Measurements from ENCODE around the gene COL3A1.

COL3A1 gene

DNA sequence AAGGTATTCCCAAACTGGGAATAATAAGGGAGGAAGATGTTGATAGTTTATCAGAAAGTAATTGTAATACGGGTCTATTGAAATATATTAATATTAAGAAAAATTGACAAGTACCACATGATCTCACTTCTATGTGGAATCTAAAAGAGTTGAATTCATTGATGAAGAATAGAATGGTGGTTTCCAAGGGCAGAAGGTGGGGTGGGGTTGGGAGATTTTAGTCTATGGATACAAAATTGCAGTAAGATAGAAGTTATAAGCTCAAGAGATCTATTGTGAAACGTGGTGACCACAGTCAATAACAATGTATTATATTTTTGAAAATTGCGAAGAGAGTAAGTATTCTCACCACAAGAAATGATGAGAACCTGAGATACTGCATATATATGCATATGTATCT lies 38.9 kb downstream of the COL3A1 start:
- TF ChIP-seq, protein P1, sequence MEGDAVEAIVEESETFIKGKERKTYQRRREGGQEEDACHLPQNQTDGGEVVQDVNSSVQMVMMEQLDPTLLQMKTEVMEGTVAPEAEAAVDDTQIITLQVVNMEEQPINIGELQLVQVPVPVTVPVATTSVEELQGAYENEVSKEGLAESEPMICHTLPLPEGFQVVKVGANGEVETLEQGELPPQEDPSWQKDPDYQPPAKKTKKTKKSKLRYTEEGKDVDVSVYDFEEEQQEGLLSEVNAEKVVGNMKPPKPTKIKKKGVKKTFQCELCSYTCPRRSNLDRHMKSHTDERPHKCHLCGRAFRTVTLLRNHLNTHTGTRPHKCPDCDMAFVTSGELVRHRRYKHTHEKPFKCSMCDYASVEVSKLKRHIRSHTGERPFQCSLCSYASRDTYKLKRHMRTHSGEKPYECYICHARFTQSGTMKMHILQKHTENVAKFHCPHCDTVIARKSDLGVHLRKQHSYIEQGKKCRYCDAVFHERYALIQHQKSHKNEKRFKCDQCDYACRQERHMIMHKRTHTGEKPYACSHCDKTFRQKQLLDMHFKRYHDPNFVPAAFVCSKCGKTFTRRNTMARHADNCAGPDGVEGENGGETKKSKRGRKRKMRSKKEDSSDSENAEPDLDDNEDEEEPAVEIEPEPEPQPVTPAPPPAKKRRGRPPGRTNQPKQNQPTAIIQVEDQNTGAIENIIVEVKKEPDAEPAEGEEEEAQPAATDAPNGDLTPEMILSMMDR (IDR thresholded peaks at IDR 0.05; ENCODE audit: low read depth, low read length, missing control alignments): no peak

DNA sequence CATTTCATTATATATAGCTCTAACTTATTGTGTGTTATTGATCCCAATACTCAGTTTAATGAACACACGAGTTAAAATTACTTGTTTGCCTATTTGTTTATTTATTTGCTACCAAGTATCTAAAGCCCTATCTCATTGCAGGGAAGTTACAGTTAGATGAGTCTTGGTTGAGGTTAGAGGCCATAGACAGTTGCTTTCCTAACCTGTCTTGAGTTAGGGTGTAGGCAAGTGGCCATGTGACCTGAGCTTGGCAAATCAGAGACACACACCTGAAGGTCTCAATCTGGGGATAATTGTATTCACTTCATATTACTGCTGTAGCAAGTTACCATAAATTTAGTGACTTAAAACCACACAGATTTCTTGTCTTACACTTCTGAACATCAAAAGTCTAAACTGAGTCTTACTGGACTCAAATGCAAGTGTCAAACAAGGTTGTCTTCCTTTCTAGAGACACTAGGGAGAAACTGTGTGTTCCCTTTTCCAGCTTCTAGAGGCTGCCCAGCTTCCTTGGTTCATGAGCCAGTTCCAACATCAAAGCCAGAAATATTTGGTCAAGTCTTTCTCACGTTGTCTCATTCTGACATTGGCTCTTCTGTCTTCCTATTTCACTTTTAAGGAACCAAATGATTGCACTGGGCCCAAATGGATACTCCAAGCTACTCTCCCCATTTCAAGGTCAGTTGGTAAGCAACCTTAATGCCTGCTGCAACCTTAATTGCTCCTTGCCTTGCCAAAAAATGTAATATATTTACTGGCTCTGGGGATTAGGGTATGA lies 39.7 kb downstream of the COL3A1 start:
- no peak overlapping the region for H3K4me3 ChIP-seq (replicated peaks; ENCODE audit: low read depth, low read length)
- no peak for DNase-seq (ENCODE audit: extremely low read depth, low read depth)
- TF ChIP-seq, protein P1 (IDR thresholded peaks at IDR 0.05; ENCODE audit: low read depth, low read length, missing control alignments): no peak

More for the DNA sequence above, 38.9 kb downstream of the COL3A1 start:
- no peak overlapping the region for H3K4me3 ChIP-seq (replicated peaks; ENCODE audit: low read depth, low read length)
- no peak for DNase-seq (ENCODE audit: extremely low read depth, low read depth)

DNA sequence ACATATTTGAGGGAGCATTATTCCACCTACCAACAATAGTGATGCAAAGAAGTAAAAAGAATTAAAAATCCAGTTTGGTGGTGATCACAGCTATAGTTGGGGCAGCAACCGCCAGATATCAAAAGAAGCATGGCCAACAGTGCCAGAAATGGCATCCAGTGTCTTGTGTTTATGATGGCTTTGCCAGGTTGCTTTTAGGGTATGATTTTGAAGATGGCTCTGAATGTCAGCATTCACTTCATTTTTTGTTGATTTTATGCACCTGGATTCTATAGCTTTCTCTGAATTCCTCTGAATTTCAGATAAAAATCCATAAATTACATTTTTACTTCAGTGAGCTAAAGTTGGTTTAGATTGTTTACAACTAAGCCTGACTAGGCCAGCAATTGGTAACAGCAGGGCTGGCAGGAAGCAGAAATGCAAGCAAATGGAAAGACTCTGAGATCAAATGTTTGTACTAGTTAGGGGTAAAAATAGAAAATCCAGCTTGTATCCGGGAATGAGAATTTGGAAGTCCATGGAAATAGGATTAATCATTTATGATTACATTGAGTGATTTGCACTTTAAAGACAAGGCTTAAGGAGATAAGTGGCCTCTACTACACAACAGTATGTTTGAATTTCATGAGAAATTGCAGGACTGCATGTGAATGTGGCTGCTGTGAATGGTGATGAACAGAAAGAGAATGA lies 40.4 kb downstream of the COL3A1 start:
- peak; percentile 15 for DNase-seq (ENCODE audit: extremely low read depth, low read depth)
- TF ChIP-seq, protein P1 (IDR thresholded peaks at IDR 0.05; ENCODE audit: low read depth, low read length, missing control alignments): no peak
- no peak overlapping the region for H3K4me3 ChIP-seq (replicated peaks; ENCODE audit: low read depth, low read length)

DNA sequence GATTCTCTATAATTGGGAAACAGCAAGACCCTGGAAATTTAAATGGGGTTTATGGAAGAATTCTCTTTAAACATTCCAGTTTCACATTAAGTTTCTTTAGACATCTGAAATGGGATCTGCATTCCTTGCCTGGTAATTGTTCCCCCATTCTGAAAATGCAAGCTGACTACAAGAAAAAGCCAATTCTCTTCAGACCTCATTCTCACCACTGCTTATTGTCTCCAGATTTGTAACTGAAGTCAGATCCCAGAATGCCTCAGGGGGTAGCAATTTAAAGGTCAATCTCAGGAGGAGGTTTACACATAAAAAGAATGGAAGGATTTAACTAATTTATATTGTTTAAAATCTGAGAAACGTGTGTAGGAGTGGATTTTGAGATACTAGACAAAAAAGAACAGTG lies 41.2 kb downstream of the COL3A1 start:
- H3K4me3 ChIP-seq (replicated peaks; ENCODE audit: low read depth, low read length): no peak overlapping the region
- TF ChIP-seq, protein P1 (IDR thresholded peaks at IDR 0.05; ENCODE audit: low read depth, low read length, missing control alignments): no peak

DNA sequence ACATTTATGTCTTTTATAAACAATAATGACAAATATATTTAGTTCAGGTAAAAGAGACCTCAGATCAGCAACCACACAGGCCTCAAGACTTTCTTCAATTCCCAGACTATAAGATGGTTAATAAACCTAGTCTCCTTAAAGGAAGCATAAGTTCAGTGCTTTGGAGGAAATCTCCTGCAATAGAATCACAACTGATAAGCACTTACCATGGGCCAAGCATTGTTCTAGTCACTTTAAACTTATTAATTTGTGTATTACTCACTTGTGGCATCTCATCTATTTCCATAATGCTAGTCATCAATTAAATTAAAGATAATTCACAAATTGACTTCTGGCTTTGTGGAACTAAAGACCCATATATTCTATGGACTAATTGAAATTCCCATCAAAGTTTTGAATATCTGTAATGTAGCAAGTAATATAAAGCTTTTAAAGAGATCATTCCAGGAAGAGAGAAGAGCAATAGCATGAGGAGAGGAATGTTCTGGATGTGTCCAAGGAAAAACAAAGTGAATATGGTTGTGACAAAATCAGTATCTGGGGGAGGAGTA lies 42.2 kb downstream of the COL3A1 start:
- H3K4me3 ChIP-seq (replicated peaks; ENCODE audit: low read depth, low read length): no peak overlapping the region
- TF ChIP-seq, protein P1 (IDR thresholded peaks at IDR 0.05; ENCODE audit: low read depth, low read length, missing control alignments): no peak
- DNase-seq (ENCODE audit: extremely low read depth, low read depth): no peak

More for the DNA sequence above, 41.2 kb downstream of the COL3A1 start:
- DNase-seq (ENCODE audit: extremely low read depth, low read depth): no peak

DNA sequence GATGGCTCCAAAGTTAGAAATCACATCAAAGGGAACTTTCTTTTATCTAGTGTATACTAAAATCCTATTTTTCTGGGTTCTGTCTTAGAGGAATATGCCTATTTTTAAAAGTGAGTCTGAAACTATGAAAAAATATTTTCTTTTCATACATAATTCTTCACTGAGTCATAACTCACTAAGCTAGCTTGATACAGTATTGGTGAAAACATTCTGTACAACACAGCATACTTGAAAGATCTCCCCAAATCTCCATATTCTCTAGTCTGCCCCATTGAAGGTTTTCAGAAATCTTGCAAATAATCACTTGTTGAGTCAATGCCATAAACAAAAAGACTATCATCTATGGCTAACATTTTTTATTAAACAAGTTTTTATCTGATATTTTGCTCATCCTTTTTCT lies 44.5 kb downstream of the COL3A1 start:
- no peak overlapping the region for H3K4me3 ChIP-seq (replicated peaks; ENCODE audit: low read depth, low read length)
- DNase-seq (ENCODE audit: extremely low read depth, low read depth): no peak
- TF ChIP-seq, protein P1 (IDR thresholded peaks at IDR 0.05; ENCODE audit: low read depth, low read length, missing control alignments): no peak
